Peyer's patch (tissue), 4 donors: ENCODE results near the gene ACAA2.

Experiments
- CTCF ChIP-seq, 6 experiments: fragments of 450-650 bp in 4 of 6; fragments of 200-600 bp in 2 of 6; sonication (generic) in 1 of 6; IDR thresholded peaks; one replicate each; pipeline ENCODE4 v1.5.1; 2017 to 2019; ENCODE audit warnings: antibody characterized with exemption in 6 of 6, mild to moderate bottlenecking in 3 of 6, moderate library complexity in 1 of 6
- POLR2A ChIP-seq, 2 donors: fragments of 450-650 bp; IDR thresholded peaks; one replicate each; pipeline ENCODE4 v1.5.1; 2017; ENCODE audit warnings: antibody characterized with exemption in 2 of 2, mild to moderate bottlenecking in 2 of 2, moderate library complexity in 2 of 2

- TF ChIP-seq CTCF (IDR thresholded peaks at IDR 0.05) (no peak), POLR2A (IDR thresholded peaks at IDR 0.05) (no peak)
Measured at GRCh38 chr18:49855711-49856415, 42.5 kb upstream of the ACAA2 start.
